SK-N-MC (cell line): ENCODE measurements around the gene TSEN2.

Experiments
- EZH2 ChIP-seq: fragments of 200-600 bp; sonication (generic); IDR thresholded peaks from one replicate; pipeline ENCODE4 v1.6.1; 2017; ENCODE audit warnings: antibody characterized with exemption
- FOXP2 ChIP-seq: optimal IDR thresholded peaks from 2 replicates; pipeline ENCODE3; 2011; ENCODE audit warnings: mild to moderate bottlenecking, moderate library complexity; ENCODE audit not compliant: insufficient read depth; ENCODE audit errors: extremely low read length, control extremely low read depth
- POLR2AphosphoS5 ChIP-seq: IDR thresholded peaks from 2 replicates; pipeline ENCODE4 v1.6.1; 2012; ENCODE audit warnings: mild to moderate bottlenecking, low read depth, low read length, borderline replicate concordance

- TF ChIP-seq POLR2AphosphoS5 (no peak), FOXP2 (no peak), EZH2 (no peak)
These were observed 5.6 kb downstream of the TSEN2 start for GRCh38 chr3:12489832-12490231.
